Brain pericyte (primary cell): ENCODE measurements around the gene CYFIP1.
A peak's percentile ranks its signal among the peaks of the same experiment; 100 is the strongest.

Experiments used
- DNase-seq: peaks from one replicate; pipeline ENCODE4 v3.0.0-alpha.2; 2012; ENCODE audit warnings: low read depth, low spot score

Gene CYFIP1

GRCh38 chr15:22950256-22950990 lies 29.7 kb downstream of the CYFIP1 start:
- DNase-seq: no peak

DNA sequence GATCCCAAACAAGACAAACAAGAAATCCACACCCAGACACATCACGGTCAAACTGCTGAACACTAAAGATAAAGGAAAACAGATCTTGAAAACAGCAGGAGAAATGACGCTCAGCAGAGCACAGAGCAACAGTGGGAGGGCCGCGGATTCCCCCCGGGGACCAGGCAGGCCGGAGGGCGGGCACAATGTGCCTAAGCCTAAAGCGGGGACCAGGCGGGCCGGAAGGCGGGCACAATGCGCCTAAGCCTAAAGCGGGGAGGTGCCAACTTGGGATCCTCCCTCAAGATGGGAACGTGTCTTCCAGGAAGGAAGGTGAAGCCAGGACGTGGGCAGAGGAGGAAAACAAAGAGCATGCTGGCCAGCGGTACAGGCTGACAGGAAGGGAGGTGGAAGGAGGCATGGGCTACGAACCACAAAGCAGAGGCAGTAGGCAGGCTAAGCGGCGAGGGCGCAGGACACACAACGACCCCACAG lies 31.1 kb downstream of the CYFIP1 start:
- DNase-seq: peak; percentile 71

DNA sequence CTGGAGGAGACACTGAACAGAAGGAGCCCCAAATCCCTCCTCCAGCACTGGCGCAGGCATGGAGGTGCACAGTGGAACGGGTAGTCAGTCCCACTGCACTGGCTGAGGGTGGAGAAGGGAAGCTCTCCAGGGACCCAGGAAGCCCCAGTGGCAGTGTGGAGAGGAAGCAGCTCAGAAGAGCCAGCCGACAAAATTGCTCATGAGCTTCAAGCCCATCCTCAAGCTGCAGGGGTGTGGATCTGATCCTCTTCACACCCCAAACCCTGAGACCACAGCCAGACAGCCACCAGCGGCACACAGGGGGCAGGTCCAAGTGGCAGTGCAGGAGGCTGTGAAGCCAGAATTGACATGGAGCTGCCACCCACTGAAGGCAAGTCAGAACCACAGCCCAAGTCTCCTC lies 32.1 kb downstream of the CYFIP1 start:
- DNase-seq: no peak

DNA sequence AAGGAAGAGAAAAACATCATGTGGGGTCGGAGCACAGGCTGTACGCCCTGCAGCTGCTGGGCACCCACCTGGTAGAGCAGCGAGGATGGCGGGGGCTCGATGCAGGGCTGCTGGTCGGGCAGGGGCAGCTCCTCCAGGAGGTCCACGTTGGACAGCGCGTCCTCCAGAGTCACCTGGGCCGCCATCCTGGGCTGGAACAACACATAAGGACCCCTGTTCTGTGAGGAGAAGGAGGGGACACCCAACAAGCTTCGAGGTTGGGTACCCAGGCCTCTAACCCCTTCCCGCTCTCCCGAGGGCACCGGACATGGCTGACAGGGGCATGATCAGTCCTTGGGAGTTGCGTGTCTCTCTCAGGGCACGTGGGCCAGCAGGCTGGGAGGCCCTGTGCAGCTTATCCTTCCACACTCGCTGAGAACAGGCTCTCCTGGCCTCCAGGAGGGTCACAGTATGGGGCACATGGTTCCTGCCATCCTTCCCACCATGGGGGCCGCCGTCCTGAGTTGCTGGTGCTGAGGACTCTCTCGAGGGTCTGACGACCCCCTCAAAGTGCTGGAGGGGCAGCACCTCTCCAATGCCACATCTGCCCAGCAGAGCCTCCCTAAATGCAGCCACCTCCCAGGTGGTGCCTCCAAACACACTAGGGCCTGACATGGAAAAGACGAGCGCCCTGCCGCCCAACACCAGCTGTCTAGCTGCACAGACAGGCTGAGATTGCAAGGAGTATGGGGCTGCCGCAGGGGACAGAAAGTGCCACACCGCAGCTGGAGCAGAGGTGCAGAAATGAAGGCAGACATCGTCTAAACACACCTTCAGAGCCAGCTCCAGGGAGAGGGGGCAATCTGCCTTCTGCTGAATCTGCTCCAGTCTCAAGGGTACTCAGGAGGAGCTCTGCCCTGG lies 32.8 kb downstream of the CYFIP1 start:
- no peak for DNase-seq

- DNase-seq: no peak
Observed at GRCh38 chr15:22945071-22945470, 35.1 kb downstream of the CYFIP1 start.

- DNase-seq: no peak
Observed at GRCh38 chr15:22944651-22945050, 35.5 kb downstream of the CYFIP1 start.

DNA sequence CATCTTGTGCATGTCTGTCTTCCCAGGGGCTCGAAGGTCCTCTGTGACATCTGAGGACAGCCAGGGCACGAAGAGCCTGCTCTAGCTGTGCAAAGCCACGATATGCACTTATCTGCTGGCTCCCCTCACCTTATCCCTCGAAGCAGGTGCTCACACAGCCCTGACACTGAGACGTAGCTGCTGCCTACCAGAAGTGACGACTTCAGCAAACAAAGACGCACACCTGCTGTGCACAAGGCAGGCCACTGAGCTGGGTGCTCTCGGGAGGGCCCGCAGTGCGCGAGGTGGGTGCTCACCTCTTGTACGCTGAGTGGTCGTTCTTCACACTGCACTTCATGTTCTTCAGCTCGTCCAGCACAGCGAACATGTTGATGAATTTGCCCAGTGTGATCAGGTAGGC lies 37.3 kb downstream of the CYFIP1 start:
- DNase-seq: no peak

GRCh38 chr15:22942306-22942855 lies 37.8 kb downstream of the CYFIP1 start:
- no peak for DNase-seq

- DNase-seq: no peak
Observed at GRCh38 chr15:22941179-22941578, 39.0 kb downstream of the CYFIP1 start.

DNA sequence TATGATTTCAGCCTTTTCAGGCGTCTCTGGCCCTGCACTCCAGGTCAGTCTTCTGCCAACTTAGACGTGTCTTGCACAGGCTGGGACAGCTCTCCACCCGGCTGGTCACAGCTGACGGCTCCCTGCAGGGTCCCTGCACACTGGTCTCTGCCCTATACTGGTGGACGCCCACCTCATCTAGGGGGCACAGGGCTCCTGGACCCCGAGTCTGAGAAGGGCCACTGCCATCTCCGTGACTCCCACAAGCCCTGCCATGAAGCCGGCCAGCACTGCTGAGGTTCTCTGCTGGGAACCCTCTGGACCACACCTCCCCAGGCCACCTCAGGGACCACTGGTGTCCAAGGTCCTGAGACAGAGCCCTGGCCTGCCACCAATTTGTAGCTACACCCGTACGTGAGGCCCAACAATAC lies 40.5 kb downstream of the CYFIP1 start:
- DNase-seq: no peak

GRCh38 chr15:22939051-22939450 lies 41.1 kb downstream of the CYFIP1 start:
- DNase-seq: no peak

- no peak for DNase-seq
Observed at GRCh38 chr15:22936577-22937472, 43.3 kb downstream of the CYFIP1 start.

GRCh38 chr15:22933641-22934061 lies 46.5 kb downstream of the CYFIP1 start:
- no peak for DNase-seq

GRCh38 chr15:22931784-22932536 lies 48.2 kb downstream of the CYFIP1 start:
- DNase-seq: no peak

DNA sequence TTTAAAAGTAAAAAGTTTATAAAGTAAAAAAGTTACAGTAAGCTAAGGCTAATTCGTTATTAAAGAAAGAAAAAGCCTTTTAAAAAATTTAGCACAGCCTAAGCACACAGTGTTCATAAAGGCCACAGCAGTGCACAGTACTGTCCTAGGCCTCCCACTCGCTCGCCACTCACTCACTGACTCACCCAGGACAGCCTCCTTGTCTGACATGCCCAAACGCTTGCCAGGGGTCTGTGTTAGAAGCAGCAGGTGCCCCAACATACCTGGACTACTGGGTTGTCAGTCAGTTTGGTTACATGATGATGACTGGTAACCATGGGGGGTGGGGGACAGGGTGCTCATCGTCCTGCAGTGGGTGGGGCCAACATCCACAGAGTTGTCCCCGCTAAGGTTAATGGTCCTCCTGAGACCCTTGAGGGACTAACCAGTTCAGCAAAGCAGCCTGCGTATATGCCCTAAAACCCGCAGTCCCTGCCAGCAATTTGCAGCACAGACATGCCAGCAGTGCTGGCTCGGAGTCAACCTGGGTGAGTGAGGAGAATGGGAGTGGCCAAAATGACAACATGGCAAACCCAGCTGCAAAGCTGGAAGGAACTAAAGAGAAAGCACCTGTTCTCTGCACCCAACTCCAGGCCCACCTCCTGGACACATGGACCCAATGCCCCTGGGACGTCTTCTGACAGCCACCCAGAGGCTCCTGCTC lies 49.2 kb downstream of the CYFIP1 start:
- no peak for DNase-seq

- no peak for DNase-seq
Observed at GRCh38 chr15:22927761-22928160, 52.4 kb downstream of the CYFIP1 start.

- DNase-seq: no peak
Observed at GRCh38 chr15:22925875-22926274, 54.3 kb downstream of the CYFIP1 start.

DNA sequence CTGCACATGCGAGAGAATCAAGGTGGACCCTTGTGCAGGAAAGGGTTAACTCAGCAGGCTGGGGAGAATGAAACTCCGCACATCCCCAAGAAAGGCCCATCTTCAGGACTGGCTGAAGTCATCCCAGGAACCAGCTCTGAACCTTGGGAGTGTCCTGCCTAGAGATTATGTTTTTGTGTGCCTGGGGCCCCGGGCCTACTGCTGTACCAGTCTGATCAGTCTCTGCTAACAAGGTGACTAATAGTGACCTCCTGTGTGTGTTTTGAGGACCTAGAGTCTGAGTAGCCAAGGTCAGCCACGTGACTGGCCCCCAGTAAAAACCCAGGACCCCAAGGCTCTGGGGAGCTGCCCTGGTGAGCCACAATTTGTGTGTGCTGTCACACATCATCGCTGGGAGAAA lies 58.2 kb downstream of the CYFIP1 start:
- no peak for DNase-seq

DNA sequence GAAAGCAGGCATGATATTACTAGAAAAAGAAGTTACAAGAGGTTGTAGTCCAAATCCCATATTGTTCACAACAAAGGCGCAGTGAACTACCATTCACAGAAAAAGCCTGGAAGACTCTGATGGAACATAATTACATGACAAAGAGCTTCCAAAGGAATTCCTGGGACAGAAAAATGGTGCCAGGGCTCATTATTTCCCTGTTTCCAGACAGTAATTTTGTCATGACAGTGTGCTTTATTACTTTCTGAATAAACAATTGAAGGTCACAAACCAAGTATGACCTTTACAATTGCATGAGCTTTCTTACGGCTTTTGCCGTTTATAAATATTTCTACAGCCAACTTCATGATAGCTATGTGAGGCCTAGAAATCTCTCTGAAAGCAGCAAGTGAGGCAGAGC lies 61.0 kb downstream of the CYFIP1 start:
- DNase-seq: no peak

- no peak for DNase-seq
Observed at GRCh38 chr15:22918596-22919140, 61.5 kb downstream of the CYFIP1 start.
